Thymus (tissue), 11 donors: ENCODE results near the gene HTR4. TPM values are rescaled to one million over a fixed set of nuclear protein-coding genes. Genes with fewer than 3 reads are reported as not detected.

Source experiments
- DNase-seq, 9 donors: peaks; one replicate each; pipeline ENCODE4 v3.0.0-alpha.2; 2013; ENCODE audit warnings: low spot score in 9 of 9, low read depth in 6 of 9, missing footprints in 1 of 9
- H3K27ac ChIP-seq, 2 donors: one replicate each; pipeline ENCODE4 v1.5.1; 2013; ENCODE audit warnings: control low read depth in 1 of 2, low read depth in 1 of 2, low read length in 1 of 2, mild to moderate bottlenecking in 1 of 2, moderate library complexity in 1 of 2
- H3K27me3 ChIP-seq, 2 donors: one replicate each; pipeline ENCODE4 v1.5.1; 2013; ENCODE audit warnings: low read length in 1 of 2; ENCODE audit not compliant: control insufficient read depth in 2 of 2, insufficient read depth in 1 of 2
- H3K36me3 ChIP-seq, 2 donors: one replicate each; pipeline ENCODE4 v1.5.1; 2013; ENCODE audit warnings: low read length in 1 of 2, mild to moderate bottlenecking in 1 of 2, moderate library complexity in 1 of 2; ENCODE audit not compliant: control insufficient read depth in 2 of 2, insufficient read depth in 2 of 2
- H3K4me1 ChIP-seq, 2 donors: one replicate each; pipeline ENCODE4 v1.5.1; 2013; ENCODE audit warnings: low read length in 2 of 2; ENCODE audit not compliant: control insufficient read depth in 2 of 2, insufficient read depth in 2 of 2
- H3K4me3 ChIP-seq, 2 donors: one replicate each; pipeline ENCODE4 v1.5.1; 2013; ENCODE audit warnings: low read length in 2 of 2, control low read depth in 1 of 2, mild to moderate bottlenecking in 1 of 2
- H3K9me3 ChIP-seq, 2 donors: one replicate each; pipeline ENCODE4 v1.5.1; 2013; ENCODE audit warnings: low read length in 1 of 2, mild to moderate bottlenecking in 1 of 2; ENCODE audit not compliant: control insufficient read depth in 2 of 2, insufficient read depth in 1 of 2
- WGBS: extraction: QIAGEN DNeasy Blood & Tissue Kit; methylation state at CpG from one replicate; pipeline ENCODE4 v1.1.7; 2013; 5-methylcytosine and 5-hydroxymethylcytosine counted together
- polyA plus RNA-seq: library from polyadenylated mRNA; stranded (reverse); fragments of 200-250 nt; gene quantifications from one replicate; pipeline ENCODE4 v1.2.3, GENCODE V29; 2013
- total RNA-seq: library from RNA; stranded (reverse); fragments of 120-200 nt; gene quantifications from one replicate; pipeline ENCODE4 v1.2.4, GENCODE V29; 2013
- donor health status: healthy.

Gene HTR4
- total and polyA plus RNA-seq, 2 donors: 0.05 TPM; not detected in 1

DNA sequence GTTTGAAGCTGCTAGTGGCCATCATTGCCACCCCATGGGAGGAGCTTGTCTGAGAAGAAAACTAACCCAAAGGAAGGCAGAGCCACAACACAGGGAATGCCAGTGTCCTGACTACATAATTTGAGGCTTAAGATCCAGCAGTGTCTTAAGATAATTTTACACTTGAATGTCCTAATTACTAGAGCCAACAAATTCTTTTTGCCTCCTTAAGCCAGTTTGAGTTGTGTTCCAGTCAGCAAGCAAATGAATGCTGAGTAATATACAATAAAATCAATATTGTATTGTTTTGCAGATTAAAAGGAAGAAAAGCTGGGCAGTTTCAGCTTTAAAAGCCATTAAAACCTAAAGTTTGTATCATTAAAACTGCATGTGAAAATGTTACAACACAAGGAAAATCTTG, 13.9 kb downstream of the HTR4 start:
- Histone ChIP-seq H3K4me1 (no peaks in the 10 kb centered on the region), H3K27me3 (no peaks in the 10 kb centered on the region), H3K36me3 (no peaks in the 10 kb centered on the region), H3K4me3 (no peak overlapping the region), H3K27ac (no peak overlapping the region), H3K9me3 (no peaks in the 10 kb centered on the region)
- no peak for DNase-seq

DNA sequence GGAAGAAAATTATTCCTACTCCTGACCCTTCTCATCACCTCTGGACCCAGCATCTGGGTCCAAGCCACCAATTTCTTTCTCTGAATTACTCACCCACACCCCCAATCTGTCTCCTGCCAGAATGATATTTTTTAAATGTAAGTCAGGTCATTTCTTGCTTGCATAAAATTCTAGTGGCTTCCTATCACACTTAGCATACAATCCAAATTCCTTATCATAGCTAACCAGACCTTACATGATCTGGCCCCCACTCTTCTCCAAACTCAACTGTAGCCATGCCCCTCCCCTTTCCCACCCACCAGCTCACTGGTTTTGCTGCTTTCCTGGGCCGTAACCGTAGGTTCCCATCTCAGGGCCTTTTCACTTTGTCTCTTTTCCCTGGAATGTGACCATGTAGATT, 15.2 kb downstream of the HTR4 start:
- WGBS: 87% methylated on average over 2 of the region's 2 CpGs
- H3K9me3 ChIP-seq: no peaks in the 10 kb centered on the region
- no peak for DNase-seq
- no peak overlapping the region for H3K4me3 ChIP-seq
- no peaks in the 10 kb centered on the region for H3K36me3 ChIP-seq
- no peaks in the 10 kb centered on the region for H3K4me1 ChIP-seq
- H3K27me3 ChIP-seq: no peaks in the 10 kb centered on the region
- no peak overlapping the region for H3K27ac ChIP-seq

DNA sequence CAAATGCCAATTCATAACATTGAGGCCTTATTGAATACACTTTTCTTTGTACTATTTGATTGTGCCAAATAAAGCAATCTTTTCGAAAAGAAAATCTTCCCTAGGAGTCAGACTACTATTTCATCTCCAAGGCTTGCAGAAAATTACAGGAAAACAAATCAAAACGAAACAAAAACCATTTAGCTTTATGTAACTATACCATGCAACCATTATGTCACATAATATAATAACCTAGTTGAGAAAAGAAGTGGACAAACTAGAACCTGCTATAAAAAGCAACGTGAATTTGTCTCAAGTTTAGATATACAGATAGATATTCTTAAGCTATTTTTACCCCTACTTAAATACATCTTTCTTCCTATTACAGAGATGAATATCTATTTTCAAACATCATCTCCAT, 18.0 kb downstream of the HTR4 start:
- no peak for DNase-seq
- no peaks in the 10 kb centered on the region for H3K27me3 ChIP-seq
- H3K36me3 ChIP-seq: no peaks in the 10 kb centered on the region
- no peaks in the 10 kb centered on the region for H3K4me1 ChIP-seq
- H3K4me3 ChIP-seq: no peak overlapping the region
- WGBS: 91% methylated on average over 3 of the region's 3 CpGs
- H3K27ac ChIP-seq: no peak overlapping the region
- H3K9me3 ChIP-seq: no peaks in the 10 kb centered on the region

DNA sequence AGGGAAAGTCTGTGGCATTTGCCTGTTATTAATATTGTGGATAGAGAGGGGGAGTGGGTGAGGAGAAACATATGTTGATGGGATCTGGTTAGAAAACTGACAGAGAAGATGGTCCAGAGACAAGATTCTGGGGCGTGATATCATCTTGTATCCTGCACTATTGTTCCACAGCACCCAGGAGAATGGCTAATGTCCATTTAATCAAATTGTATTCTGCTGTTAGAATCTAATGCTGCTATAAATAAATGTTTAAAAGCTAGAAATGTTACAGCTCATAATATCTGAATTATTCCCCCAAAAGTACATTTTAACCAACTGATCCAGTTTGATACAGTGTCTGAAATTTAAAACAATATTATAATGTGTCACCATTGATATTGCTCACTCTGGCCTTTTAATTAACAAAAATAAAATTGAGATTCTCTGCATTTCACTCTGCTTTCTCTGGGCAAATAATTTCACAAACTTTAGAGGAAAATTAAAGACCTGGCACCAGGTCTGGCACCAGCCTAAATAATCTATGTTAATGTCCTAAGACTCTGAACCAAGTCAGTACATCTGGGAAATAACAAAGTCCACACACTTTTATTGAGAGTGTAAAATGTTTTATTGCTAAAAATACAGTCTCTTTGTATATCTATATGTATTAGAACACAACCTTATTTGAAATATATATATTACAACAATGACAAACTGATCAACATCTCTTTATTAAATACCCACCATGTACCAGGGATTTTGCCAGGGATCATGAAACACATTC, 18.8 kb downstream of the HTR4 start:
- Histone ChIP-seq H3K4me1 (no peaks in the 10 kb centered on the region), H3K9me3 (no peaks in the 10 kb centered on the region), H3K4me3 (no peak overlapping the region), H3K36me3 (no peaks in the 10 kb centered on the region), H3K27ac (no peak overlapping the region), H3K27me3 (no peaks in the 10 kb centered on the region)
- no peak for DNase-seq
- WGBS: 86% methylated on average over 1 of the region's 1 CpG

DNA sequence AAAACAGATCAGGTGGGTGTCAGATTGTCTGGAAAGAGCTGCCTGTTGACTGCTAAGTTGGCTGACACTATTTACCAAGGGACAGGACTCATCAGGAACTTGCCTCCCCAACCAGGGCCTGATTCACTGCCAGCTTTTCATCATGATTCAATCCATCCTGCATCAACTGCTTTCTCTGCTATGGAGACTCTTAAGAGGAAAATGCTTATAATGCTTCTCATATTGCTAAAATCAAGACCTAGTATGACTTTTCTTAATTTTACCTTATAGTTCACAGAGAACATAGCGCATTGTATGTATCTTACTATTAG, 21.3 kb downstream of the HTR4 start:
- WGBS: 98% methylated on average over 1 of the region's 1 CpG
- no peak overlapping the region for H3K4me3 ChIP-seq
- H3K27ac ChIP-seq: no peak overlapping the region
- H3K9me3 ChIP-seq: no peaks in the 10 kb centered on the region
- H3K36me3 ChIP-seq: no peaks in the 10 kb centered on the region
- no peak for DNase-seq
- no peaks in the 10 kb centered on the region for H3K27me3 ChIP-seq
- H3K4me1 ChIP-seq: no peaks in the 10 kb centered on the region

DNA sequence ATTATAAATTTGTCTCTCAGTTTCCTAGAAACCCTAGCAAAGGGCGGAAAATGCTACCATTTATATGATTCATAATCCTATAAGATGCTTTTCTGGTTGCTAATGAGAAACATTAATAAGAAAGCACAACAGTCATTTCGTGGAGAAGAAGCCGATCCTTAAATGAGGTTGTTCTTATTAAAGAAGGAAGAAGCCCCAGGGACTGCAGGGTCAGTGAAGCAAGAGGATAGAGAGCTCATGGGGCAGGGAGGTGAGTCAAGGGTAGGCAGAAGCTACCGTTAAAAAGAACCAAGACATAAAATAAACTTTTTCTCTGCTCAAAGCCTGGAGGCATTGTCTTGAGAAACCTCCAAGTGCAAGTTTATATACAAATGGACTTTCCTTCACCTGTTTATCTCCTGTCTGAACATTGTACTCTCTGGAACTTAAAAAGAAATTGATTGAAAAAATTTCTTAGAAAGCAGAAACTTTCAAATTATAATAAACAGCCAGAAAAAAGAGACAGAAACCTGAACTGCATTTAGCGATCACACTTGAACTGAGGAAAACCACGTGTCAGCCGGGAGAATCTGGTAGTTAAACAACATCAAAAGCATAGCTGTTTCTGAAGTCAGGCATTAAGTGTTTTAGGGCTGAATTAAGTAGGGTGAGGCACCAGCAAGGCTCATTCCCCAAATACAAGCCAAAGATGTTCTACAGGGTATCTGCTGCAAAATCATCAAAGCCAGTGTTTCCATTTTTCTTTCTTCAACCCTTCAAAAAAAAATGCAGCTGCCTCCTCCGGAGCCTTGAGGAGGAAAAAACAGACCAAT, 21.9 kb downstream of the HTR4 start:
- H3K27me3 ChIP-seq: no peaks in the 10 kb centered on the region
- no peaks in the 10 kb centered on the region for H3K9me3 ChIP-seq
- no peaks in the 10 kb centered on the region for H3K36me3 ChIP-seq
- H3K27ac ChIP-seq: no peak overlapping the region
- no peaks in the 10 kb centered on the region for H3K4me1 ChIP-seq
- no peak overlapping the region for H3K4me3 ChIP-seq
- WGBS: 38% methylated on average over 8 of the region's 8 CpGs
- peak in 4 of 9 donors; percentile 6 to 52 (median 11) for DNase-seq

DNA sequence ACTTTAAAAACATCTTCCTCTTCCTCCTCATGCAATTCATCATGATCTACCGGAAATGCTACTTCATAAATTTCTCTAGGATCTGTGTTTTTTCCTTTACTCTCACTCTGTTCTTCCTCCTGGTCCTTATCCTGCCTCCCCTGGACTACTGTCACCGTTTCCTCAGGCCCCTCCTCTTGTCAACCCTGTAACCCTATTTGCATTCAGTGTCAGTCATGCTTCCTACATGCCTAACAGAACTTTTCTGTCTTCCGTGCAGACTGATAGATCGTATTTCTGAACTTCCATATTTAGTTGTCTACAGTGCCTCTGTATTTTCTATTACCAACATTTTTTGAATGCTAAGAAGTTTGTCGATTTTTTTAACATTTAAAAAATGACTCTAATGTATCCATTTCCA, 27.3 kb downstream of the HTR4 start:
- H3K4me3 ChIP-seq: no peak overlapping the region
- no peaks in the 10 kb centered on the region for H3K4me1 ChIP-seq
- H3K27ac ChIP-seq: no peak overlapping the region
- H3K36me3 ChIP-seq: no peaks in the 10 kb centered on the region
- WGBS: 72% methylated on average over 5 of the region's 5 CpGs
- H3K9me3 ChIP-seq: no peaks in the 10 kb centered on the region
- no peaks in the 10 kb centered on the region for H3K27me3 ChIP-seq
- no peak for DNase-seq

DNA sequence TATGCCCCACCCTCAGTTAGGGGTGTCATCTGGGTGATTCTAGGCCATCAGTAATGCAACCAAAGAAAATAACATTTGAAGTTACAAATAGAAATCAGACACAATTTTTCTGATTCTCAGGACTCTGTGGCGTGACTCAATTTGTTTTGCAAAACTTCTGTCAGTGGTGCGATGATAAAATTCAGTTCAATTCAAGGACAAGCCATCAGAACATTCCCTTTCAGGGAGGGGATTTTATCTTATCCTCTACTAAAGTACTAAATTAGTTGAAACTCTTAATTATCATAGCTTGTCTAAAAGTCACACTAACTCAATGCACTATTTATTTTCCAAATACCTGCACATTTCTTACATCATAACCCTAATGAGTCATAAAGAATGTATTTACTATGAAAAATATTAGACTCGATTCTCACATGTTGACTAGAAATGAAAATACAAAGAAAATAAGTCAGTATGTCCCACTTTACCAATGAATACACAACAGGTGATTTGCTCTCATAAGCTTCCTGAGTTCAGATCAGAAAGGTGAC, 28.2 kb downstream of the HTR4 start:
- no peak for DNase-seq
- Histone ChIP-seq H3K27ac (no peak overlapping the region), H3K4me3 (no peak overlapping the region), H3K9me3 (no peaks in the 10 kb centered on the region), H3K27me3 (no peaks in the 10 kb centered on the region), H3K36me3 (no peaks in the 10 kb centered on the region), H3K4me1 (peaks cover 0 to 2% of the 10 kb centered on the region in 2 donors)
- WGBS: 94% methylated on average over 3 of the region's 3 CpGs

DNA sequence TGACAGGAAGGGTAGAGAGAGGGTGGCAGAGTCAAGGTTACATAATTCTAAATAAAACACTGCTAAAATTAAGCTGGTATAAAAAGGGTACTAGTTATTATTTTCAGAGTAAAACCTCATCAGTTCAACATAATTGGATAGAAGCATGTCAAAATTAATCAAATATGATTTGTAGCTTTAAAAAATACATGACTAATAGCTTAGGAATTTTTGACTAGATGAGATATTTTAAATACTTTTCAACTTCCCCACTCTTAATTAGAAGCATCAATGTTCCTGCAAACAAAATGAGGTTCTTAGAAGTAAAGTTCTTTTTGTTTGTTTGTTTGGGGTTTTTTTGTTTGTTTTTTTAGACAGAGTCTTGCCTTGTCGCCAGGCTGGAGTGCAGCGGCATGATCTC, 29.1 kb downstream of the HTR4 start:
- WGBS: 95% methylated on average over 2 of the region's 2 CpGs
- Histone ChIP-seq H3K36me3 (no peaks in the 10 kb centered on the region), H3K4me1 (peaks cover 0 to 4% of the 10 kb centered on the region in 2 donors), H3K4me3 (no peak overlapping the region), H3K27me3 (no peaks in the 10 kb centered on the region), H3K9me3 (no peaks in the 10 kb centered on the region), H3K27ac (no peak overlapping the region)
- DNase-seq: no peak
